K562 (cell line): ENCODE data around the gene VPS4B. TPM values are rescaled to one million over a fixed set of nuclear protein-coding genes. Genes with fewer than 3 reads are reported as not detected.

Experiments used
- MED1 ChIP-seq: sonication (generic); formaldehyde crosslinking; IDR thresholded peaks from 2 replicates; pipeline ENCODE4 v1.8.1; 2023; ENCODE audit warnings: missing genetic modification reagents, borderline replicate concordance
- SMARCA4 ChIP-seq: fragments of 450-650 bp; IDR thresholded peaks from 2 replicates; pipeline ENCODE4 v1.6.1; 2016
- TEAD4 ChIP-seq, 2 experiments: sonication (generic) in 1 of 2; formaldehyde crosslinking in 1 of 2; IDR thresholded peaks; 2 replicates each; pipeline versions ENCODE4 v1.6.1 to v1.8.0; 2012 to 2022; ENCODE audit warnings: borderline replicate concordance in 1 of 2, inconsistent platforms in 1 of 2, low read length in 1 of 2, mild to moderate bottlenecking in 1 of 2, missing genetic modification reagents in 1 of 2
- ZNF766 ChIP-seq: fragments of 200-800 bp; sonication (Bioruptor generic); conservative IDR thresholded peaks from 2 replicates; pipeline ENCODE4 v1.6.1; 2016; ENCODE audit warnings: missing genetic modification characterization, missing compliant biosample characterization
- ZSCAN32 ChIP-seq: fragments of 450-650 bp; formaldehyde crosslinking; IDR thresholded peaks from 2 replicates; pipeline ENCODE4 v1.4.0; 2020; ENCODE audit warnings: mild to moderate bottlenecking, moderate library complexity
- polyA plus RNA-seq, 8 experiments: library from polyadenylated mRNA; depleted of rRNA in 4 of 8; stranded (reverse) in 5 of 8; unstranded in 3 of 8; fragments of >200 nt; fragmentation: Nextera tagmentation in 2 of 8; fragmentation: Illumina TruSeq in 1 of 8; extraction: Ambion mirVana in 2 of 8; extraction: Trizol in 1 of 8; gene quantifications; 2 replicates each; pipeline versions ENCODE4 v1.2.1 to v1.2.3, GENCODE V29; 2011 to 2014; ENCODE audit warnings: inconsistent platforms in 1 of 8, missing spikeins in 1 of 8
- total RNA-seq, 7 experiments: library from RNA; depleted of rRNA in 6 of 7; stranded (reverse); fragments of >200 nt in 6 of 7; fragmentation: Illumina TruSeq in 2 of 7; extraction: Trizol in 2 of 7; gene quantifications; 2 replicates each; pipeline versions ENCODE4 v1.2.1 to v1.2.3, GENCODE V29; 2011 to 2021; ENCODE audit warnings: low replicate concordance in 1 of 7
- TF ChIP-seq, protein P1 (sequence below), 2 experiments: fragments of 450-650 bp in 1 of 2; sonication (generic) in 1 of 2; formaldehyde crosslinking; conservative IDR thresholded peaks; 2 replicates each; pipeline versions ENCODE4 v1.4.0 to v1.8.1; 2020 to 2022; ENCODE audit warnings: mild to moderate bottlenecking in 1 of 2, missing genetic modification reagents in 1 of 2
- TF ChIP-seq, protein P2 (sequence below): fragments of 450-650 bp; IDR thresholded peaks from 2 replicates; pipeline ENCODE4 v1.6.1; 2016; ENCODE audit warnings: mild to moderate bottlenecking, moderate library complexity
- TF ChIP-seq, protein P3 (sequence below): fragments of 200-800 bp; sonication (Bioruptor generic); IDR thresholded peaks from 2 replicates; pipeline ENCODE4 v1.6.1; 2017; ENCODE audit warnings: missing genetic modification characterization, missing compliant biosample characterization

Gene VPS4B
- total and polyA plus RNA-seq, 9 of the 15 experiments (the other 6 are each of a cell fraction or from before 2014, with no cell fraction given) = 7.3 to 16.4 (median 10.4) TPM

DNA sequence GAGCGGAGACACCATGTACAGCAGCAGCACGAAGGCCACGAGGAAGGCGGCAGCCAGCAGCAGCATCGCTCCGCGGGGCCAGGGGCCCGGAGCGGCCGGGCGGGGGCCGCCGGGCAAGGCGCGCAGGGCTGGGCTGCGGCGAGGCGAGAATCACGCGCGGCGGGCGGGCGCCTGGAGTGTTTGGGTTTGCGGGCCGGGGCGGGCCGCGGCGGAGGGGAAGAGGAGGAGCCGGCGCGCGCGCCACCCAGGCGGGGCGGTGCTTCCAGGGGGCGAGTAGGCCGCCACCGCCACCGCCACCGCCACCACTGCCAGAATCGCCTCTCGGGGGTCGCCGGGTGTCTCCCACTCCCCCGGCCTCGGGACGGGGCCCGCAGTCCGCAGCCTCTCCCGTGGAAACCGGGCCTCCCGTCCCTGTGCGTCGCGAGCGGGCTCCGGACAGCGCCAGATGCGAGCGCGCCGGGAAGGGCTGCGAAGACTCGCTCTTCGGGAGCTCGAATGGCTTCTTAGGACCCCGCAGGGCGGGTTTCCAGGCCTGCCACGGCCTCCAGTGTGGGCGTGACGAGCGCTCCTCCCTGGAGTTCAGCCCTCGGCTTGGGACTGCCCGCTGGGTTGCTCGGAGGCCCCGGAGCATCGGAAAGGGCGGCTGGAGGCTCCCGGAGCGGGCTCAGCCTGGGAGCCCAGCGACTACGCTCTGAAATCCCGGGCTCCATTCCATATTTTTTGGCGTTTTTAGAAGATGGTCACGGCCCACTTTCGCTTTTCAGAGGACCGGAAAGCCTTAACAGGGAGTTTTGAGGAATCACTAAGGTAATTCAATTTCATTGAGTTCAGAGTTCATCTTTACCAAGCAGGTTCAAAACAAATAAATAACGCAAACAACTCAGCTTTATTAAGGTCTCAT, 55.0 kb downstream of the VPS4B start, which contains the start of gene KDSR (continued):
- TF ChIP-seq, protein P1, sequence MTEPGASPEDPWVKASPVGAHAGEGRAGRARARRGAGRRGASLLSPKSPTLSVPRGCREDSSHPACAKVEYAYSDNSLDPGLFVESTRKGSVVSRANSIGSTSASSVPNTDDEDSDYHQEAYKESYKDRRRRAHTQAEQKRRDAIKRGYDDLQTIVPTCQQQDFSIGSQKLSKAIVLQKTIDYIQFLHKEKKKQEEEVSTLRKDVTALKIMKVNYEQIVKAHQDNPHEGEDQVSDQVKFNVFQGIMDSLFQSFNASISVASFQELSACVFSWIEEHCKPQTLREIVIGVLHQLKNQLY (CRISPR knock-in tag; conservative IDR thresholded peaks at IDR 0.05) = no peak
- TF ChIP-seq ZNF766 (CRISPR knock-in tag) (no peak), ZSCAN32 (CRISPR knock-in tag) (no peak), MED1 (CRISPR knock-in tag) (no peak), SMARCA4 (0 out of 2 replicates have a peak, but pooled peaks have one; percentile 9), TEAD4 (IDR thresholded peaks at IDR 0.05; ENCODE audit: low read length) (peak; percentile 36; the same call in 1 of the 2 replicates), TEAD4 (CRISPR knock-in tag; IDR thresholded peaks at IDR 0.05; ENCODE audit: borderline replicate concordance) (no peak)
- TF ChIP-seq, protein P2, sequence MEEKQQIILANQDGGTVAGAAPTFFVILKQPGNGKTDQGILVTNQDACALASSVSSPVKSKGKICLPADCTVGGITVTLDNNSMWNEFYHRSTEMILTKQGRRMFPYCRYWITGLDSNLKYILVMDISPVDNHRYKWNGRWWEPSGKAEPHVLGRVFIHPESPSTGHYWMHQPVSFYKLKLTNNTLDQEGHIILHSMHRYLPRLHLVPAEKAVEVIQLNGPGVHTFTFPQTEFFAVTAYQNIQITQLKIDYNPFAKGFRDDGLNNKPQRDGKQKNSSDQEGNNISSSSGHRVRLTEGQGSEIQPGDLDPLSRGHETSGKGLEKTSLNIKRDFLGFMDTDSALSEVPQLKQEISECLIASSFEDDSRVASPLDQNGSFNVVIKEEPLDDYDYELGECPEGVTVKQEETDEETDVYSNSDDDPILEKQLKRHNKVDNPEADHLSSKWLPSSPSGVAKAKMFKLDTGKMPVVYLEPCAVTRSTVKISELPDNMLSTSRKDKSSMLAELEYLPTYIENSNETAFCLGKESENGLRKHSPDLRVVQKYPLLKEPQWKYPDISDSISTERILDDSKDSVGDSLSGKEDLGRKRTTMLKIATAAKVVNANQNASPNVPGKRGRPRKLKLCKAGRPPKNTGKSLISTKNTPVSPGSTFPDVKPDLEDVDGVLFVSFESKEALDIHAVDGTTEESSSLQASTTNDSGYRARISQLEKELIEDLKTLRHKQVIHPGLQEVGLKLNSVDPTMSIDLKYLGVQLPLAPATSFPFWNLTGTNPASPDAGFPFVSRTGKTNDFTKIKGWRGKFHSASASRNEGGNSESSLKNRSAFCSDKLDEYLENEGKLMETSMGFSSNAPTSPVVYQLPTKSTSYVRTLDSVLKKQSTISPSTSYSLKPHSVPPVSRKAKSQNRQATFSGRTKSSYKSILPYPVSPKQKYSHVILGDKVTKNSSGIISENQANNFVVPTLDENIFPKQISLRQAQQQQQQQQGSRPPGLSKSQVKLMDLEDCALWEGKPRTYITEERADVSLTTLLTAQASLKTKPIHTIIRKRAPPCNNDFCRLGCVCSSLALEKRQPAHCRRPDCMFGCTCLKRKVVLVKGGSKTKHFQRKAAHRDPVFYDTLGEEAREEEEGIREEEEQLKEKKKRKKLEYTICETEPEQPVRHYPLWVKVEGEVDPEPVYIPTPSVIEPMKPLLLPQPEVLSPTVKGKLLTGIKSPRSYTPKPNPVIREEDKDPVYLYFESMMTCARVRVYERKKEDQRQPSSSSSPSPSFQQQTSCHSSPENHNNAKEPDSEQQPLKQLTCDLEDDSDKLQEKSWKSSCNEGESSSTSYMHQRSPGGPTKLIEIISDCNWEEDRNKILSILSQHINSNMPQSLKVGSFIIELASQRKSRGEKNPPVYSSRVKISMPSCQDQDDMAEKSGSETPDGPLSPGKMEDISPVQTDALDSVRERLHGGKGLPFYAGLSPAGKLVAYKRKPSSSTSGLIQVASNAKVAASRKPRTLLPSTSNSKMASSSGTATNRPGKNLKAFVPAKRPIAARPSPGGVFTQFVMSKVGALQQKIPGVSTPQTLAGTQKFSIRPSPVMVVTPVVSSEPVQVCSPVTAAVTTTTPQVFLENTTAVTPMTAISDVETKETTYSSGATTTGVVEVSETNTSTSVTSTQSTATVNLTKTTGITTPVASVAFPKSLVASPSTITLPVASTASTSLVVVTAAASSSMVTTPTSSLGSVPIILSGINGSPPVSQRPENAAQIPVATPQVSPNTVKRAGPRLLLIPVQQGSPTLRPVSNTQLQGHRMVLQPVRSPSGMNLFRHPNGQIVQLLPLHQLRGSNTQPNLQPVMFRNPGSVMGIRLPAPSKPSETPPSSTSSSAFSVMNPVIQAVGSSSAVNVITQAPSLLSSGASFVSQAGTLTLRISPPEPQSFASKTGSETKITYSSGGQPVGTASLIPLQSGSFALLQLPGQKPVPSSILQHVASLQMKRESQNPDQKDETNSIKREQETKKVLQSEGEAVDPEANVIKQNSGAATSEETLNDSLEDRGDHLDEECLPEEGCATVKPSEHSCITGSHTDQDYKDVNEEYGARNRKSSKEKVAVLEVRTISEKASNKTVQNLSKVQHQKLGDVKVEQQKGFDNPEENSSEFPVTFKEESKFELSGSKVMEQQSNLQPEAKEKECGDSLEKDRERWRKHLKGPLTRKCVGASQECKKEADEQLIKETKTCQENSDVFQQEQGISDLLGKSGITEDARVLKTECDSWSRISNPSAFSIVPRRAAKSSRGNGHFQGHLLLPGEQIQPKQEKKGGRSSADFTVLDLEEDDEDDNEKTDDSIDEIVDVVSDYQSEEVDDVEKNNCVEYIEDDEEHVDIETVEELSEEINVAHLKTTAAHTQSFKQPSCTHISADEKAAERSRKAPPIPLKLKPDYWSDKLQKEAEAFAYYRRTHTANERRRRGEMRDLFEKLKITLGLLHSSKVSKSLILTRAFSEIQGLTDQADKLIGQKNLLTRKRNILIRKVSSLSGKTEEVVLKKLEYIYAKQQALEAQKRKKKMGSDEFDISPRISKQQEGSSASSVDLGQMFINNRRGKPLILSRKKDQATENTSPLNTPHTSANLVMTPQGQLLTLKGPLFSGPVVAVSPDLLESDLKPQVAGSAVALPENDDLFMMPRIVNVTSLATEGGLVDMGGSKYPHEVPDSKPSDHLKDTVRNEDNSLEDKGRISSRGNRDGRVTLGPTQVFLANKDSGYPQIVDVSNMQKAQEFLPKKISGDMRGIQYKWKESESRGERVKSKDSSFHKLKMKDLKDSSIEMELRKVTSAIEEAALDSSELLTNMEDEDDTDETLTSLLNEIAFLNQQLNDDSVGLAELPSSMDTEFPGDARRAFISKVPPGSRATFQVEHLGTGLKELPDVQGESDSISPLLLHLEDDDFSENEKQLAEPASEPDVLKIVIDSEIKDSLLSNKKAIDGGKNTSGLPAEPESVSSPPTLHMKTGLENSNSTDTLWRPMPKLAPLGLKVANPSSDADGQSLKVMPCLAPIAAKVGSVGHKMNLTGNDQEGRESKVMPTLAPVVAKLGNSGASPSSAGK = peak; percentile 64
- TF ChIP-seq, protein P3, sequence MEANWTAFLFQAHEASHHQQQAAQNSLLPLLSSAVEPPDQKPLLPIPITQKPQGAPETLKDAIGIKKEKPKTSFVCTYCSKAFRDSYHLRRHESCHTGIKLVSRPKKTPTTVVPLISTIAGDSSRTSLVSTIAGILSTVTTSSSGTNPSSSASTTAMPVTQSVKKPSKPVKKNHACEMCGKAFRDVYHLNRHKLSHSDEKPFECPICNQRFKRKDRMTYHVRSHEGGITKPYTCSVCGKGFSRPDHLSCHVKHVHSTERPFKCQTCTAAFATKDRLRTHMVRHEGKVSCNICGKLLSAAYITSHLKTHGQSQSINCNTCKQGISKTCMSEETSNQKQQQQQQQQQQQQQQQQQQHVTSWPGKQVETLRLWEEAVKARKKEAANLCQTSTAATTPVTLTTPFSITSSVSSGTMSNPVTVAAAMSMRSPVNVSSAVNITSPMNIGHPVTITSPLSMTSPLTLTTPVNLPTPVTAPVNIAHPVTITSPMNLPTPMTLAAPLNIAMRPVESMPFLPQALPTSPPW (CRISPR knock-in tag) = peak; percentile 52; the same call in 1 of the 2 replicates
